Mesendoderm (in vitro differentiated cells): Measurements from ENCODE around the gene APOL1.
A peak's percentile ranks its signal among the peaks of the same experiment; 100 is the strongest.

ENCODE experiments used
- DNase-seq: peaks from one replicate; pipeline ENCODE4 v3.0.0; 2013
- H2AK5ac ChIP-seq: 2 replicates; pipeline ENCODE4 v1.6.1; 2013; ENCODE audit warnings: low read length, inconsistent platforms
- H2BK120ac ChIP-seq: 2 replicates; pipeline ENCODE4 v1.6.1; 2013; ENCODE audit warnings: low read depth, mild to moderate bottlenecking, low read length, moderate library complexity, mixed read lengths
- H2BK15ac ChIP-seq: replicated peaks from 2 replicates; pipeline ENCODE4 v1.6.1; 2013; ENCODE audit warnings: low read depth, mild to moderate bottlenecking, moderate library complexity
- H2BK5ac ChIP-seq: 2 replicates; pipeline ENCODE4 v1.6.1; 2013; ENCODE audit warnings: low read length, inconsistent platforms
- H3K18ac ChIP-seq: 2 replicates; pipeline ENCODE4 v1.6.1; 2013; ENCODE audit warnings: mild to moderate bottlenecking, low read length, mixed read lengths
- H3K23ac ChIP-seq: one replicate; pipeline ENCODE4 v1.6.1; 2013; ENCODE audit warnings: low read length
- H3K27ac ChIP-seq: 2 replicates; pipeline ENCODE4 v1.5.1; 2013; ENCODE audit warnings: low read depth, mild to moderate bottlenecking, inconsistent platforms, low read length, moderate library complexity
- H3K27me3 ChIP-seq: 2 replicates; pipeline ENCODE4 v1.6.1; 2013; ENCODE audit warnings: low read length, control low read depth, mild to moderate bottlenecking, inconsistent platforms; ENCODE audit not compliant: insufficient read depth, poor library complexity
- H3K36me3 ChIP-seq: 2 replicates; pipeline ENCODE4 v1.6.1; 2013; ENCODE audit warnings: low read length, inconsistent platforms; ENCODE audit not compliant: control insufficient read depth, insufficient read depth
- H3K4ac ChIP-seq: one replicate; pipeline ENCODE4 v1.6.1; 2013; ENCODE audit warnings: low read depth, mild to moderate bottlenecking, low read length, moderate library complexity
- H3K4me1 ChIP-seq: 2 replicates; pipeline ENCODE4 v1.6.1; 2013; ENCODE audit warnings: low read depth, low read length, inconsistent platforms; ENCODE audit not compliant: control insufficient read depth
- H3K4me2 ChIP-seq: 2 replicates; pipeline ENCODE4 v1.6.1; 2013; ENCODE audit warnings: low read length
- H3K4me3 ChIP-seq: 2 replicates; pipeline ENCODE4 v1.5.1; 2013; ENCODE audit warnings: mild to moderate bottlenecking, low read length
- H3K56ac ChIP-seq: one replicate; pipeline ENCODE4 v1.6.1; 2013; ENCODE audit warnings: low read length
- H3K79me1 ChIP-seq: 2 replicates; pipeline ENCODE4 v1.6.1; 2013; ENCODE audit warnings: low read length, inconsistent platforms
- H3K79me2 ChIP-seq: 2 replicates; pipeline ENCODE4 v1.6.1; 2013; ENCODE audit warnings: mild to moderate bottlenecking, low read length; ENCODE audit not compliant: control insufficient read depth, insufficient read depth
- H3K9ac ChIP-seq: 2 replicates; pipeline ENCODE4 v1.6.1; 2013; ENCODE audit warnings: low read length, inconsistent platforms
- H4K5ac ChIP-seq: one replicate; pipeline ENCODE4 v1.6.1; 2013; ENCODE audit warnings: low read length
- H4K8ac ChIP-seq: one replicate; pipeline ENCODE4 v1.6.1; 2013; ENCODE audit warnings: low read depth, mild to moderate bottlenecking, control low read depth, low read length, moderate library complexity
- WGBS: extraction: QIAGEN DNeasy Blood & Tissue Kit; methylation state at CpG from one replicate; pipeline ENCODE4 v1.1.7; 2013; ENCODE audit warnings: low lambda C conversion rate, missing lambda C conversion rate; ENCODE audit not compliant: insufficient coverage; ENCODE audit errors: extremely low coverage; 5-methylcytosine and 5-hydroxymethylcytosine counted together

Gene APOL1

DNA sequence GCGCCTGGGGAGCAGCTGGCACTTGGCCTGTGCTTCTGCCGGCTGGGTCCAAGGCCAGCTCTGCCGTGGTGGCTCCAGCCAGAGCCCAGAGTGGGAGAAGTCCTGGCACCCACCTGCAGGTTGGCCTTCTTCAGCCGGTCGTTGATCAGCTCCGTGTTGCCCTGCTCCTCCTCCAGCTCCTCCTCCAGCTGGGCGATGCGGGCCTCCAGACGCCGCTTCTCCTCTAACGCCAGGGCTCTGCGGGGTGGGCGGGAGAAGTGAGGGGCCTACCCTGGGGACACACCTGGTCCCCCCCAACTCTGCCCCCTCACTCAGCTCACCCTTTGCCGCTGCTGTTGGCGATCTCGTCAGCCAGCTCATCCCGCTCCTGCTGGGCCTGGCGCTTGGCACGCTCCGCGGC is 32.6 kb downstream of the APOL1 start:
- H3K23ac ChIP-seq = no peak overlapping the region
- no peak overlapping the region for H4K8ac ChIP-seq
- no peak overlapping the region for H3K4me3 ChIP-seq
- H3K18ac ChIP-seq = no peak overlapping the region
- H4K5ac ChIP-seq = no peak overlapping the region
- H3K4me1 ChIP-seq = no peaks in the 10 kb centered on the region
- no peak for DNase-seq
- no peaks in the 10 kb centered on the region for H3K27me3 ChIP-seq
- no peak overlapping the region for H3K56ac ChIP-seq
- H3K9ac ChIP-seq = no peak overlapping the region
- H3K79me2 ChIP-seq = no peaks in the 10 kb centered on the region
- no CpG with 5 or more reads among the region's 21 CpGs for WGBS
- H3K36me3 ChIP-seq = peaks cover 43% of the 10 kb centered on the region
- H2BK5ac ChIP-seq = no peak overlapping the region
- H3K27ac ChIP-seq = no peak overlapping the region
- no peak overlapping the region for H2BK120ac ChIP-seq
- H3K4ac ChIP-seq = no peak overlapping the region
- no peaks in the 10 kb centered on the region for H3K79me1 ChIP-seq
- H2BK15ac ChIP-seq = no peak overlapping the region
- no peak overlapping the region for H3K4me2 ChIP-seq
- no peak overlapping the region for H2AK5ac ChIP-seq

DNA sequence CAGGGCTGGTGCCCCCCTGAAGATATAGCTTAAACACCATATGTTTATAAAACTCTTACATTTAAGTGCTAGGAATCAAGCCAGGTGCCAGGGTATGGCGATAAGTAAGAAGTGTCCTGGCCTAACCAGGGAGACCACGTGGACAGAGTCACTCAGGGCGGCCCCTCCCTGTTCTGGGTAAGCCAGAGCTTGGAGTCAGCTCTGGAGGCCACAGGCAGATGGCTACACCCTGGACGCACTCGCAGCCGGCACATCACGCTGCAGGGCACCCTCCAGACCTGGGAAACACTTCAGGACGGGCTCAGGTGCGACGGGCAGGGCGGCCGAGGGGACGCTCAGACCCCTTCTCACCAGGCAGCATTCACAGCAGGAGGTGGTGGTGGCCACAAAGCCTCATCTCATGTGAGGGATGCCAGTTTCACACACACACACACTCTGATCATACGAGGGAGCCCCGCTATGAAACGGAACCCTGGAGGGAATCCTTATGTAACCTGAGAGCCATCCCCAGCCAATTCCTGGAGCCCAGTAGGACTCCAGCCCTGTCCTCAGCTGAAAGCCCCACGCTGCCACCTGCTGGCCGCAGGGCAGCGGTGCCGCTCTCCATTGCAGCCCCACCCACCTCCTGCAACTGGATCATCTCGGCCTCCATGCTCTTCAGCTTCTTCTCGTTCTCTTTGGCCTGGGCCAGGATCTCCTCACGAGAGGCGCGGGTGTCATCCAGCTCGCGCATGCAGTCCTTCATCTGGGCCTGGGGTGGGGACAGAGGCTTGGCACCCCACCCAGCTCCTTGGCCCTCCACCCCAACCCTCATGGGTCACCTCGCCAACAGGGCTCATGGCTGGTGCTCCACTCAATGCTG is 33.4 kb downstream of the APOL1 start:
- Histone ChIP-seq H3K56ac (peak overlapping the region; percentile 17), H3K18ac (no peak overlapping the region), H3K36me3 (peaks cover 38% of the 10 kb centered on the region), H3K79me1 (no peaks in the 10 kb centered on the region), H3K79me2 (no peaks in the 10 kb centered on the region), H4K8ac (no peak overlapping the region), H3K9ac (peak overlapping the region; percentile 9), H2BK15ac (no peak overlapping the region), H2BK120ac (no peak overlapping the region), H3K4me2 (no peak overlapping the region), H2AK5ac (no peak overlapping the region), H4K5ac (no peak overlapping the region), H3K27ac (no peak overlapping the region), H3K23ac (no peak overlapping the region), H3K4ac (no peak overlapping the region), H3K4me3 (no peak overlapping the region), H2BK5ac (no peak overlapping the region), H3K27me3 (no peaks in the 10 kb centered on the region), H3K4me1 (no peaks in the 10 kb centered on the region)
- no CpG with 5 or more reads among the region's 28 CpGs for WGBS
- peak; percentile 88 for DNase-seq

DNA sequence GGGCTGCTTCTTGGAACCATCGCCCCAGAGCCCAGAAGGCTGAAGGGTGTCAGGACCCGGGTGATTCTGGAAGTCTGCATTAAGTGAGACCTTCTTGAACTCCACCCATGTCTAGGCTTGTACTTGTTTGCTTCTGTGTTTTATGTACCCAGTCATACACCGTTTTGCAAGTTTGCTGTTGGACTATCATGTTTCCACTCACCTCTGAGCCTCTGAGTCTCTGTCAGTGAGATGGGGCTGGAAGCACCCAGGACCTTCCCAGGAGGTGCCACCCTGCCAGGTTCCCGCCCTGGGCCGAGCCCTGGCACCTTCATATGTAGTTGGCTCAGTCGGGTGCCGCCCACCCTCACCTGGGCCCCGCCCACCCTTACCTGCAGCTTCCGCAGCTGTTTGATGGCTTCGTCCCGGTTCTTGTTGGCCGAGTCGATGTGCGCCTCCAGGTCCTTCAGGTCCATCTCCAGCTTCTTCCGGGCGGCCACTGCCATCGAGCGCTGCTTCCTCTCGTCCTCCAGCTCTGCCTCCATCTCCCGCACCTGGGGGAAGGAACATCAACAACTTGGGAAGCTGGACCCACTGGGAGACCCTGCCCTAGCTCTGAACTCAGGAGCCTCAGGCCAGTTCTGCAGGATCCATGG is 35.1 kb downstream of the APOL1 start:
- Histone ChIP-seq H3K4me1 (no peaks in the 10 kb centered on the region), H3K4ac (no peak overlapping the region), H3K4me2 (no peak overlapping the region), H3K9ac (no peak overlapping the region), H3K56ac (no peak overlapping the region), H2BK15ac (no peak overlapping the region), H3K79me2 (no peaks in the 10 kb centered on the region), H4K5ac (no peak overlapping the region), H2BK5ac (no peak overlapping the region), H2BK120ac (no peak overlapping the region), H3K36me3 (peaks cover 43% of the 10 kb centered on the region), H2AK5ac (no peak overlapping the region), H3K4me3 (no peak overlapping the region), H4K8ac (no peak overlapping the region), H3K23ac (no peak overlapping the region), H3K27me3 (no peaks in the 10 kb centered on the region), H3K27ac (no peak overlapping the region), H3K18ac (no peak overlapping the region), H3K79me1 (no peaks in the 10 kb centered on the region)
- WGBS = no CpG with 5 or more reads among the region's 20 CpGs
- DNase-seq = no peak

DNA sequence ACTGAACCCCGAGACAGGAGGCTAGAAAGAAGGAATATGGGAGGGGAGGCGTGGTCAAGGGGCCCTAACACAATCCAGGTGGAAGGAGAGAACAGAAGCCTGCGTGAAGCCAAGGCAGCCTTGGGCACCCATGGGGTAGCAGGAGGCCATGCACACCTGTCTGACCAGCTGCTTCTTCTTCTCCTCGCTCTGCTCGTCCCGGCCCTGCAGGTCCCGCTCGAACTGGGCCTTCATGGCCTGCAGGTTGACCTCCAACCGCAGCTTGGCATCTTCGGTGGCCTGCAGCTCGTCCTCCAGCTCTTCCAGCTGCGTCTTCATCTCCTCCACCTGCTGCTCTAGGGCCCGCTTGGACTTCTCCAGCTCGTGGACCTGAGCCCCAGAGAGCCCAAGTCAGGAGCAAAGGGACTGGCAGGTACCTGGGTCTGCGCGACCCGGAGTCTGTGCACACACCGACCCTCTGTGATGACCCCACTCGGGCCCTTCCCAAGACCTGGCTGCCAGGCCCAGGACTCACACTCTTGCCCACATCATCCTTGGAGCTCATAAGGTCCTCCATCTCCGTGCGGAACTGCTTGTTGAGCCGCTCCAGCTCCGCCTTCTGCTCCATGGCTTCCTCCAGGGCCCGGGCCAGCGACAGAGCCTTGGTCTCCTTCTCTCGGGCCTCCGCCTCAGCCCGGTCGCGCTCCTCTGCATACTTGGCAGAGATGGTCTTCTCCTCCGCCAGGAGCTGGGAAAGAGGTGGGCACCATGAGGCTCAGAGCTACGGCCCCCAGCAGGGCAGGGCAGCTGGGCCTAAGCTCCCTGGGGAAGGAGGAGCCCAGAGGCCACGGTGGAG is 35.9 kb downstream of the APOL1 start:
- H3K36me3 ChIP-seq = peaks cover 46% of the 10 kb centered on the region

DNA sequence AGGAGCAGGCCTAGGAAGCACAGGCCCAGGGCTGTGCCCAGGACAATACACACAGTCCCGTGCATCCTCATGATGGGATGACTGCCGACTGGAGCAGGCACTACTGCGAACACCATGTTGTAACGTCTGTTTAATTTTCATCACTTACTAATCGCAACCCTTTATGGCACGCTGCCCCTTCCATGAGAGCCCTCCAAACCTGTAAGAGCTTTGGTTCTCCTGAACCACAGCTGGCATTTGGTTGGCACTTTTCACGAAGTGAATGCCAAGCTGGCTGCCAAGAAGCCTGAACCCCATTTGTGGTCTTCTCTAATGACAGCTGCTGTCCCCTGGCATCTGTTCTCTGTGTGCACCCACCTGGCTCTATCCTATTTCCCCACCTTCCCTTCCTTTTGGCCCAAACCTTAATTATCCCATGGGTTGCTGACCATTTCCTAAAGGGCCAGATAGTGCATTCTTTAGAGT is 36.5 kb downstream of the APOL1 start:
- no peak for DNase-seq
- Histone ChIP-seq H3K4me2 (no peak overlapping the region), H2BK120ac (no peak overlapping the region), H3K27me3 (no peaks in the 10 kb centered on the region), H3K9ac (no peak overlapping the region), H3K4me1 (no peaks in the 10 kb centered on the region), H2AK5ac (no peak overlapping the region), H2BK15ac (no peak overlapping the region), H4K8ac (no peak overlapping the region), H4K5ac (no peak overlapping the region), H3K4ac (no peak overlapping the region), H3K23ac (no peak overlapping the region), H3K36me3 (peaks cover 51% of the 10 kb centered on the region), H3K79me1 (no peaks in the 10 kb centered on the region), H2BK5ac (no peak overlapping the region), H3K56ac (no peak overlapping the region), H3K79me2 (no peaks in the 10 kb centered on the region), H3K27ac (no peak overlapping the region), H3K18ac (no peak overlapping the region), H3K4me3 (no peak overlapping the region)
- WGBS = no CpG with 5 or more reads among the region's 7 CpGs

More for the DNA sequence above, 35.9 kb downstream of the APOL1 start:
- no peak overlapping the region for H3K56ac ChIP-seq
- H3K9ac ChIP-seq = no peak overlapping the region
- WGBS = no CpG with 5 or more reads among the region's 33 CpGs
- H3K4me3 ChIP-seq = no peak overlapping the region
- no peak overlapping the region for H3K18ac ChIP-seq
- H3K4me2 ChIP-seq = no peak overlapping the region
- H3K27ac ChIP-seq = no peak overlapping the region
- H2BK5ac ChIP-seq = no peak overlapping the region
- H3K4me1 ChIP-seq = no peaks in the 10 kb centered on the region
- H2BK120ac ChIP-seq = no peak overlapping the region
- no peak overlapping the region for H2BK15ac ChIP-seq
- H3K4ac ChIP-seq = no peak overlapping the region
- no peaks in the 10 kb centered on the region for H3K79me2 ChIP-seq
- no peak overlapping the region for H2AK5ac ChIP-seq
- H4K8ac ChIP-seq = no peak overlapping the region
- no peak for DNase-seq
- no peak overlapping the region for H3K23ac ChIP-seq
- no peak overlapping the region for H4K5ac ChIP-seq
- no peaks in the 10 kb centered on the region for H3K27me3 ChIP-seq
- H3K79me1 ChIP-seq = no peaks in the 10 kb centered on the region
